SK-N-SH (cell line): ENCODE measurements around the gene NUP50. TPM values are rescaled to one million over a fixed set of nuclear protein-coding genes. Genes with fewer than 3 reads are reported as not detected.

Experiments used
- CTCF ChIA-PET: fragments of 300-600, 350-600 bp; formaldehyde crosslinking; extraction: SDS; loops from one replicate; lab custom pipeline; 2021; lab: Yijun Ruan, JAX
- POLR2A ChIA-PET: fragments of 350-600 bp; sonication (Branson Sonifier 250); formaldehyde crosslinking; extraction: SDS; loops from one replicate; lab custom pipeline; 2020; ENCODE audit warnings: antibody characterized with exemption, inconsistent platforms; lab: Yijun Ruan, JAX
- DNase-seq: peaks from one replicate; pipeline ENCODE4 v3.0.0; 2012
- H2AFZ ChIP-seq: fragments of 200-600 bp; sonication (generic); 2 replicates; pipeline ENCODE4 v1.8.1; 2016; ENCODE audit warnings: antibody characterized with exemption, mild to moderate bottlenecking, low read depth
- H3F3A ChIP-seq: fragments of 200-600 bp; sonication (generic); replicated peaks from 2 replicates; pipeline ENCODE3; 2016; ENCODE audit warnings: antibody characterized with exemption, mild to moderate bottlenecking; ENCODE audit not compliant: insufficient read depth
- H3K27ac ChIP-seq, 2 experiments: fragments of 200-500 bp in 1 of 2; fragments of 200-600 bp in 1 of 2; sonication (Bioruptor generic) in 1 of 2; sonication (generic), shearing (Covaris generic) in 1 of 2; 2 replicates each; pipeline versions ENCODE4 v1.5.1 to v1.6.1; 2014 to 2016; ENCODE audit warnings: low read depth in 2 of 2, inconsistent platforms in 1 of 2, low read length in 1 of 2, mild to moderate bottlenecking in 1 of 2, mixed read lengths in 1 of 2
- H3K27me3 ChIP-seq: fragments of 200-600 bp; sonication (generic), shearing (Covaris generic); 2 replicates; pipeline ENCODE4 v1.6.1; 2016; ENCODE audit warnings: mixed run types; ENCODE audit not compliant: insufficient read depth
- H3K36me3 ChIP-seq, 2 experiments: fragments of 200-500 bp in 1 of 2; fragments of 200-600 bp in 1 of 2; sonication (Bioruptor generic) in 1 of 2; sonication (generic) in 1 of 2; replicated peaks in 1 of 2; 2 replicates each; pipeline versions ENCODE3 to v1.5.1; 2014 to 2016; ENCODE audit warnings: low read length in 1 of 2, mild to moderate bottlenecking in 1 of 2; ENCODE audit not compliant: insufficient read depth in 2 of 2, control insufficient read depth in 1 of 2
- H3K4me1 ChIP-seq, 2 experiments: fragments of 200-500 bp in 1 of 2; fragments of 200-600 bp in 1 of 2; sonication (Bioruptor generic) in 1 of 2; sonication (generic), shearing (Covaris generic) in 1 of 2; 2 replicates each; pipeline versions ENCODE4 v1.5.1 to v1.6.1; 2014 to 2016; ENCODE audit warnings: low read depth in 1 of 2, low read length in 1 of 2, mixed run types in 1 of 2; ENCODE audit not compliant: insufficient read depth in 2 of 2, control insufficient read depth in 1 of 2
- H3K4me2 ChIP-seq: fragments of 200-600 bp; sonication (generic), shearing (Covaris generic); 2 replicates; pipeline ENCODE4 v1.6.1; 2017; ENCODE audit warnings: mixed run types
- H3K4me3 ChIP-seq, 2 experiments: fragments of 200-500 bp in 1 of 2; fragments of 200-600 bp in 1 of 2; sonication (Bioruptor generic) in 1 of 2; sonication (generic), shearing (Covaris generic) in 1 of 2; 2 replicates each; pipeline versions ENCODE4 v1.5.1 to v1.8.1; 2014 to 2016; ENCODE audit warnings: low read depth in 2 of 2, inconsistent platforms in 1 of 2, low read length in 1 of 2, mild to moderate bottlenecking in 1 of 2, mixed read lengths in 1 of 2, moderate library complexity in 1 of 2
- H3K79me2 ChIP-seq: fragments of 200-600 bp; sonication (generic); 2 replicates; pipeline ENCODE4 v1.8.1; 2017; ENCODE audit warnings: mild to moderate bottlenecking; ENCODE audit not compliant: insufficient read depth
- H3K9ac ChIP-seq: fragments of 200-600 bp; sonication (generic); 2 replicates; pipeline ENCODE4 v1.6.1; 2017; ENCODE audit warnings: mixed run types
- H3K9me2 ChIP-seq: fragments of 200-600 bp; sonication (generic); 2 replicates; pipeline ENCODE4 v1.6.1; 2017; ENCODE audit warnings: mixed run types
- H3K9me3 ChIP-seq: fragments of 200-600 bp; sonication (generic); 2 replicates; pipeline ENCODE4 v1.6.1; 2017; ENCODE audit warnings: mixed run types, mild to moderate bottlenecking, moderate library complexity
- H4K20me1 ChIP-seq: fragments of 200-600 bp; sonication (generic); 2 replicates; pipeline ENCODE4 v1.6.1; 2017; ENCODE audit warnings: mild to moderate bottlenecking, mixed run types; ENCODE audit not compliant: insufficient read depth
- CTCF ChIP-seq: fragments of 200-600 bp; sonication (generic); IDR thresholded peaks from 2 replicates; pipeline ENCODE4 v1.6.1; 2017; ENCODE audit warnings: antibody characterized with exemption, mild to moderate bottlenecking, moderate library complexity
- ELF1 ChIP-seq: IDR thresholded peaks from 2 replicates; pipeline ENCODE4 v1.4.0; 2012
- FOXM1 ChIP-seq: IDR thresholded peaks from 2 replicates; pipeline ENCODE4 v1.4.0; 2012; ENCODE audit warnings: low read depth, mild to moderate bottlenecking
- GABPA ChIP-seq: IDR thresholded peaks from 2 replicates; pipeline ENCODE4 v1.4.0; 2012; ENCODE audit warnings: low read depth, mild to moderate bottlenecking
- JUND ChIP-seq: IDR thresholded peaks from 2 replicates; pipeline ENCODE4 v1.4.0; 2012
- MEF2A ChIP-seq: IDR thresholded peaks from 2 replicates; pipeline ENCODE4 v1.4.0; 2012; ENCODE audit warnings: low read depth, borderline replicate concordance
- MXI1 ChIP-seq: IDR thresholded peaks from 2 replicates; pipeline ENCODE4 v1.6.1; 2012; ENCODE audit warnings: mild to moderate bottlenecking, low read depth, low read length, improper control_type of control experiment
- NFIC ChIP-seq: IDR thresholded peaks from 2 replicates; pipeline ENCODE4 v1.4.0; 2012; ENCODE audit warnings: borderline replicate concordance
- NRF1 ChIP-seq: IDR thresholded peaks from 2 replicates; pipeline ENCODE4 v1.6.1; 2012; ENCODE audit warnings: low read depth, mild to moderate bottlenecking, low read length
- PBX3 ChIP-seq: IDR thresholded peaks from 2 replicates; pipeline ENCODE4; 2012
- RAD21 ChIP-seq: IDR thresholded peaks from 2 replicates; pipeline ENCODE4 v1.6.1; 2012; ENCODE audit warnings: mild to moderate bottlenecking, low read length
- RXRA ChIP-seq: IDR thresholded peaks from 2 replicates; pipeline ENCODE4 v1.4.0; 2012; ENCODE audit warnings: low read depth, mild to moderate bottlenecking, borderline replicate concordance
- SIN3A ChIP-seq: IDR thresholded peaks from 2 replicates; pipeline ENCODE4 v1.6.1; 2012; ENCODE audit warnings: low read depth, mild to moderate bottlenecking, low read length, moderate library complexity, borderline replicate concordance
- TAF1 ChIP-seq: IDR thresholded peaks from 2 replicates; pipeline ENCODE4 v1.6.1; 2012; ENCODE audit warnings: low read depth, mild to moderate bottlenecking, low read length, moderate library complexity, borderline replicate concordance
- TCF12 ChIP-seq: IDR thresholded peaks from 2 replicates; pipeline ENCODE4 v1.4.0; 2012
- USF1 ChIP-seq: IDR thresholded peaks from 2 replicates; pipeline ENCODE4 v1.4.0; 2012; ENCODE audit warnings: low read depth, borderline replicate concordance
- USF2 ChIP-seq: fragments of 150-350 bp; IDR thresholded peaks from 2 replicates; pipeline ENCODE4 v1.6.1; 2017; ENCODE audit warnings: antibody characterized with exemption, low read length, low read depth, borderline replicate concordance
- WGBS: methylation state at CpG from one replicate; pipeline ENCODE4 v1.1.6; 2017; ENCODE audit warnings: low lambda C conversion rate; 5-methylcytosine and 5-hydroxymethylcytosine counted together
- polyA plus RNA-seq, 3 experiments: library from polyadenylated mRNA; depleted of rRNA; stranded (reverse); fragments of >200 nt; gene quantifications; 2 replicates each; pipeline ENCODE4 v1.2.3, GENCODE V29; 2012

The NUP50 gene
- polyA plus RNA-seq, 1 of the 3 experiments (the other 2 are of a cell fraction): 4.7 TPM

- no peaks in the 10 kb centered on the region for H3K9me2 ChIP-seq
- 92% methylated on average over 13 of the region's 17 CpGs for WGBS
- peaks cover 23% of the 10 kb centered on the region; the same call in 1 of the 2 replicates for H4K20me1 ChIP-seq
- no peak overlapping the region for H3K4me3 ChIP-seq
- POLR2A ChIA-PET: no interaction called here
- no peak for TF ChIP-seq USF1
- no peak for TF ChIP-seq NFIC
- TF ChIP-seq GABPA: no peak
- no peak for TF ChIP-seq FOXM1
- no peak for TF ChIP-seq RXRA
- no peak for TF ChIP-seq ELF1
- no peak for TF ChIP-seq RAD21
- no peak for TF ChIP-seq MXI1
- TF ChIP-seq TAF1: no peak
- TF ChIP-seq, all 33 proteins: peak for 0
- Histone ChIP-seq H3K36me3 (no peaks in the 10 kb centered on the region), H3K4me1 (peaks cover 0 to 28% of the 10 kb centered on the region in 2 experiments; a peak in 1 of 4 replicates), H3K9me3 (no peaks in the 10 kb centered on the region), H3K27me3 (no peaks in the 10 kb centered on the region), H3K27ac (no peak overlapping the region), H3K4me2 (no peak overlapping the region), H3F3A (no peaks in the 10 kb centered on the region), H3K79me2 (peaks cover 18% of the 10 kb centered on the region), H2AFZ (no peak overlapping the region), H3K9ac (no peak overlapping the region)
- CTCF ChIA-PET: interaction anchor here (1.1 kb wide), 1 partner anchor 17 kb away, joined by 4 read pairs; no protein-coding TSS in a partner anchor
- no peak for DNase-seq
Observed at GRCh38 chr22:45226503-45227186, 62.9 kb downstream of the NUP50 start.

- POLR2A ChIA-PET: no interaction called here
- Histone ChIP-seq H3K9me3 (no peaks in the 10 kb centered on the region), H3K4me3 (no peak overlapping the region), H3F3A (no peaks in the 10 kb centered on the region), H3K4me1 (peaks cover 0 to 26% of the 10 kb centered on the region in 2 experiments; a peak in 1 of 4 replicates), H3K36me3 (no peaks in the 10 kb centered on the region), H2AFZ (no peak overlapping the region), H3K9ac (no peak overlapping the region), H3K79me2 (peaks cover 6% of the 10 kb centered on the region; the same call in 1 of the 2 replicates), H3K9me2 (no peaks in the 10 kb centered on the region), H3K27ac (no peak overlapping the region), H3K27me3 (no peaks in the 10 kb centered on the region), H3K4me2 (no peak overlapping the region), H4K20me1 (peaks cover 23% of the 10 kb centered on the region; the same call in 1 of the 2 replicates)
- DNase-seq: no peak
- TF ChIP-seq SIN3A (no peak), USF2 (no peak), NRF1 (no peak), USF1 (no peak), FOXM1 (no peak), JUND (no peak), CTCF (no peak), PBX3 (no peak), MXI1 (no peak), MEF2A (no peak), GABPA (no peak), TCF12 (no peak), RAD21 (no peak)
- CTCF ChIA-PET: no interaction called here
- 92% methylated on average over 11 of the region's 16 CpGs for WGBS
Observed at GRCh38 chr22:45227645-45228400, 64.1 kb downstream of the NUP50 start.
